NCI-H446 treated with DMSO at 0.1 percent for 48 hours (cell line): ENCODE measurements around the gene SH3TC1.

Experiments
- DNase-seq: peaks from one replicate; lab custom pipeline; 2025; lab: John Stamatoyannopoulos, UW

Gene SH3TC1

GRCh38 chr4:8242782-8243560, 43.9 kb downstream of the SH3TC1 start:
- no peak for DNase-seq

GRCh38 chr4:8244001-8244757, 45.1 kb downstream of the SH3TC1 start:
- no peak for DNase-seq

GRCh38 chr4:8244931-8245460, 45.9 kb downstream of the SH3TC1 start:
- no peak for DNase-seq

- DNase-seq: no peak
These were observed 47.1 kb downstream of the SH3TC1 start for GRCh38 chr4:8245884-8246833.

- no peak for DNase-seq
These were observed 48.2 kb downstream of the SH3TC1 start for GRCh38 chr4:8247047-8247930.

- DNase-seq: no peak
These were observed 49.0 kb downstream of the SH3TC1 start for GRCh38 chr4:8248091-8248490.

- no peak for DNase-seq
These were observed 51.1 kb downstream of the SH3TC1 start for GRCh38 chr4:8250227-8250626.

- DNase-seq: no peak
These were observed 51.5 kb downstream of the SH3TC1 start for GRCh38 chr4:8250637-8251036.

GRCh38 chr4:8251110-8251883, 52.2 kb downstream of the SH3TC1 start:
- no peak for DNase-seq

GRCh38 chr4:8252301-8253173, 53.4 kb downstream of the SH3TC1 start:
- no peak for DNase-seq

- DNase-seq: no peak
These were observed 55.0 kb downstream of the SH3TC1 start for GRCh38 chr4:8254076-8254475.

- peak; percentile 35 for DNase-seq
These were observed 56.8 kb downstream of the SH3TC1 start for GRCh38 chr4:8255698-8256441.

- no peak for DNase-seq
These were observed 58.8 kb downstream of the SH3TC1 start for GRCh38 chr4:8257854-8258253.

- DNase-seq: no peak
These were observed 59.6 kb downstream of the SH3TC1 start for GRCh38 chr4:8258552-8259212.

- DNase-seq: no peak
These were observed 60.8 kb downstream of the SH3TC1 start for GRCh38 chr4:8259743-8260430.

- DNase-seq: no peak
These were observed 61.6 kb downstream of the SH3TC1 start for GRCh38 chr4:8260656-8261111.

- no peak for DNase-seq
These were observed 62.9 kb downstream of the SH3TC1 start for GRCh38 chr4:8261851-8262535.
